Choroid plexus epithelial cell (primary cell): ENCODE measurements around the gene OPN3.

Experiments
- DNase-seq: peaks from one replicate; pipeline ENCODE4 v3.0.0-alpha.2; 2010; ENCODE audit warnings: low read depth
- H3K4me3 ChIP-seq: 2 replicates; pipeline ENCODE4 v1.5.1; 2011; ENCODE audit warnings: low read depth, mild to moderate bottlenecking, control low read depth, low read length, moderate library complexity
- CTCF ChIP-seq: conservative IDR thresholded peaks from 2 replicates; pipeline ENCODE4 v1.5.1; 2011; ENCODE audit warnings: low read depth, mild to moderate bottlenecking, control low read depth, inconsistent platforms, low read length, moderate library complexity

Gene OPN3

GRCh38 chr1:241645199-241645598 is 5.0 kb upstream of the OPN3 start:
- no peak overlapping the region for H3K4me3 ChIP-seq
- TF ChIP-seq CTCF, result no peak
- DNase-seq, result no peak

- TF ChIP-seq CTCF, result no peak
- no peak overlapping the region for H3K4me3 ChIP-seq
- no peak for DNase-seq
Observed at GRCh38 chr1:241644259-241644658, 4.1 kb upstream of the OPN3 start.

GRCh38 chr1:241642593-241642944 is 2.4 kb upstream of the OPN3 start:
- no peak for TF ChIP-seq CTCF
- no peak overlapping the region for H3K4me3 ChIP-seq
- no peak for DNase-seq

GRCh38 chr1:241641773-241642592 is 1.8 kb upstream of the OPN3 start:
- peak; percentile 88 for DNase-seq
- no peak for TF ChIP-seq CTCF
- no peak overlapping the region for H3K4me3 ChIP-seq

GRCh38 chr1:241640867-241641622 is 876 bp upstream of the OPN3 start:
- TF ChIP-seq CTCF, result no peak
- DNase-seq, result peak; percentile 42
- H3K4me3 ChIP-seq, result no peak overlapping the region

- H3K4me3 ChIP-seq, result peak overlapping the region; percentile 76
- TF ChIP-seq CTCF, result no peak
- DNase-seq, result peak; percentile 51
Observed at GRCh38 chr1:241639623-241640148, 483 bp downstream of the OPN3 start.
